Cardiac muscle cell (in vitro differentiated cells and primary cell): ENCODE measurements around the gene DZIP3. TPM values are rescaled to one million over a fixed set of nuclear protein-coding genes. Genes with fewer than 3 reads are reported as not detected.

Experiments
- DNase-seq, 2 donors: peaks; one replicate each; pipeline versions ENCODE4 v3.0.0 to v3.0.0-alpha.2; 2010 to 2017; ENCODE audit warnings: low read depth in 1 of 2, low spot score in 1 of 2
- H3K27ac ChIP-seq: fragments of 200-600 bp; sonication (generic); 2 replicates; pipeline ENCODE4 v1.5.1; 2016
- H3K27me3 ChIP-seq: fragments of 200-600 bp; sonication (generic); 2 replicates; pipeline ENCODE4 v1.6.0; 2016; ENCODE audit warnings: control low read depth
- H3K36me3 ChIP-seq: fragments of 200-600 bp; sonication (generic); 2 replicates; pipeline ENCODE4 v1.5.1; 2016; ENCODE audit warnings: control low read depth
- H3K4me1 ChIP-seq: fragments of 200-600 bp; sonication (generic); 2 replicates; pipeline ENCODE4 v1.8.1; 2017; ENCODE audit warnings: low read depth, mild to moderate bottlenecking, mixed run types
- H3K4me3 ChIP-seq: fragments of 200-600 bp; sonication (generic); 2 replicates; pipeline ENCODE4 v1.5.1; 2016; ENCODE audit warnings: mild to moderate bottlenecking
- H3K9me3 ChIP-seq: fragments of 200-600 bp; sonication (generic); 2 replicates; pipeline ENCODE4 v1.5.1; 2017; ENCODE audit warnings: low read depth, mild to moderate bottlenecking, control low read depth
- CTCF ChIP-seq: IDR thresholded peaks from 2 replicates; pipeline ENCODE4 v1.5.1; 2012; ENCODE audit warnings: low read depth, mild to moderate bottlenecking, low read length
- polyA plus RNA-seq: library from polyadenylated mRNA; unstranded; fragments of >200 nt; fragmentation: Nextera tagmentation; extraction: Ambion mirVana; gene quantifications from 2 replicates; pipeline ENCODE4 v1.2.1, GENCODE V29; 2016
- total RNA-seq: library from RNA; depleted of rRNA; stranded (reverse); fragments of >200 nt; gene quantifications from 2 replicates; pipeline ENCODE4 v1.2.3, GENCODE V29; 2016

Gene DZIP3, protein sequence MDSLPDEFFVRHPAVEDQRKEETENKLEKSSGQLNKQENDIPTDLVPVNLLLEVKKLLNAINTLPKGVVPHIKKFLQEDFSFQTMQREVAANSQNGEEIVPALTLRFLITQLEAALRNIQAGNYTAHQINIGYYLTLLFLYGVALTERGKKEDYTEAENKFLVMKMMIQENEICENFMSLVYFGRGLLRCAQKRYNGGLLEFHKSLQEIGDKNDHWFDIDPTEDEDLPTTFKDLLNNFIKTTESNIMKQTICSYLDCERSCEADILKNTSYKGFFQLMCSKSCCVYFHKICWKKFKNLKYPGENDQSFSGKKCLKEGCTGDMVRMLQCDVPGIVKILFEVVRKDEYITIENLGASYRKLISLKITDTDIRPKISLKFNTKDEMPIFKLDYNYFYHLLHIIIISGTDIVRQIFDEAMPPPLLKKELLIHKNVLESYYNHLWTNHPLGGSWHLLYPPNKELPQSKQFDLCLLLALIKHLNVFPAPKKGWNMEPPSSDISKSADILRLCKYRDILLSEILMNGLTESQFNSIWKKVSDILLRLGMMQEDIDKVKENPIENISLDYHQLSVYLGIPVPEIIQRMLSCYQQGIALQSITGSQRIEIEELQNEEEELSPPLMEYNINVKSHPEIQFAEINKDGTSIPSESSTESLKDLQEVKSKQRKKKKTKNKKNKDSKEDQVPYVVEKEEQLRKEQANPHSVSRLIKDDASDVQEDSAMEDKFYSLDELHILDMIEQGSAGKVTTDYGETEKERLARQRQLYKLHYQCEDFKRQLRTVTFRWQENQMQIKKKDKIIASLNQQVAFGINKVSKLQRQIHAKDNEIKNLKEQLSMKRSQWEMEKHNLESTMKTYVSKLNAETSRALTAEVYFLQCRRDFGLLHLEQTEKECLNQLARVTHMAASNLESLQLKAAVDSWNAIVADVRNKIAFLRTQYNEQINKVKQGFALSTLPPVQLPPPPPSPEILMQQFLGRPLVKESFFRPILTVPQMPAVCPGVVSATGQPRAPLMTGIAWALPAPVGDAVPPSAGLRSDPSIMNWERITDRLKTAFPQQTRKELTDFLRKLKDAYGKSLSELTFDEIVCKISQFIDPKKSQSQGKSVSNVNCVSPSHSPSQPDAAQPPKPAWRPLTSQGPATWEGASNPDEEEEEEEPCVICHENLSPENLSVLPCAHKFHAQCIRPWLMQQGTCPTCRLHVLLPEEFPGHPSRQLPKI
- total RNA-seq (18.3 and 31.2 TPM in 2 replicates), polyA plus RNA-seq (27.6 and 50.2 TPM in 2 replicates)

- peak within 1 kb of the TSS; percentile 55 for H3K4me3 ChIP-seq
- TF ChIP-seq CTCF, result no peak
- peak within 1 kb of the TSS; percentile 95 for H3K27ac ChIP-seq
- H3K36me3 ChIP-seq, result no peaks in the 10 kb centered on the region
- no peaks in the 10 kb centered on the region for H3K9me3 ChIP-seq
- DNase-seq, result peak; percentile 95 to 98
- peaks cover 10% of the 10 kb centered on the region for H3K4me1 ChIP-seq
- H3K27me3 ChIP-seq, result no peaks in the 10 kb centered on the region
Observed at GRCh38 chr3:108589081-108589997, at the start of gene DZIP3, which contains the start of gene CIP2A. Gene DZIP3 (plus strand): TSS chr3:108589722. CDS start chr3:108605407, 15,685 bp downstream. Gene CIP2A (minus strand): TSS chr3:108589438. CDS start chr3:108589375, 63 bp downstream.

DNA sequence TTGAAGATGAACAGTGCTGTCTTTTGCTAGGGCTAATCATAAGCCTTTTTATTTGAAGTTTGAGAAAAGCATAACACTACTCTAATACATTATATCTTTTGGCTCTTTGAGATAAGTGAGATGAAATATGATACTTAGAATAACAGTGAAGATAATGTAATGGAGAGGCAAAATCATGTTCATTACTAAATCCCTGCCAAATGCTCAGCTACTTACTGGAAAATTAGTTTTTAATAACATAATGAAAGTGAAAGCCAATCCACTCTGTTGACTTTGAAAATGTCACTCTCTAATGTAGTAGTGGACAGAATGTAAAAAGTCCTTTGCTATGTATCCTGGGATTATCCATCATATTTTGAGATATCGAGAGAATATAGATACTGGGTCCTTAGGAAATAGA, 43.3 kb upstream of the DZIP3 start:
- no peaks in the 10 kb centered on the region for H3K36me3 ChIP-seq

GRCh38 chr3:108546692-108547091, 42.8 kb upstream of the DZIP3 start:
- no peak overlapping the region for H3K4me3 ChIP-seq
- no peaks in the 10 kb centered on the region for H3K27me3 ChIP-seq
- H3K27ac ChIP-seq, result no peak overlapping the region
- no peak for TF ChIP-seq CTCF
- H3K4me1 ChIP-seq, result no peaks in the 10 kb centered on the region
- H3K36me3 ChIP-seq, result no peaks in the 10 kb centered on the region
- no peak for DNase-seq
- no peaks in the 10 kb centered on the region for H3K9me3 ChIP-seq

More for the DNA sequence above, 43.3 kb upstream of the DZIP3 start:
- no peak for TF ChIP-seq CTCF
- DNase-seq, result no peak
- H3K27me3 ChIP-seq, result no peaks in the 10 kb centered on the region
- H3K27ac ChIP-seq, result no peak overlapping the region
- H3K9me3 ChIP-seq, result no peaks in the 10 kb centered on the region
- H3K4me3 ChIP-seq, result no peak overlapping the region
- H3K4me1 ChIP-seq, result no peaks in the 10 kb centered on the region

- Histone ChIP-seq H3K4me3 (no peak overlapping the region), H3K36me3 (no peaks in the 10 kb centered on the region), H3K4me1 (peaks cover 4% of the 10 kb centered on the region), H3K27me3 (no peaks in the 10 kb centered on the region), H3K9me3 (no peaks in the 10 kb centered on the region), H3K27ac (no peak overlapping the region)
- TF ChIP-seq CTCF, result no peak
- peak in 1 of 2 donors; percentile 37 for DNase-seq
Observed at GRCh38 chr3:108548304-108548703, 41.2 kb upstream of the DZIP3 start.
